HG02884 (cell line): ENCODE measurements around the gene EVA1C.
"Not testable (repeated sequence)": the region's sequence is repeated elsewhere in the genome, so short reads cannot be mapped to it uniquely, and the experiment has no call there.

Experiments used
- ATAC-seq: cut with Tn5 transposase; IDR thresholded peaks from one replicate; pipeline ENCODE4 v1.9.1; 2021; ENCODE audit warnings: mild to moderate bottlenecking, moderate library complexity; ENCODE audit not compliant: unreplicated experiment

Gene EVA1C

GRCh38 chr21:32549886-32550285, 137.4 kb downstream of the EVA1C start:
- no peak for ATAC-seq

- ATAC-seq = no peak
Observed at GRCh38 chr21:32554832-32555638, 142.5 kb downstream of the EVA1C start.

- ATAC-seq = no peak
Observed at GRCh38 chr21:32558106-32558505, 145.6 kb downstream of the EVA1C start.

DNA sequence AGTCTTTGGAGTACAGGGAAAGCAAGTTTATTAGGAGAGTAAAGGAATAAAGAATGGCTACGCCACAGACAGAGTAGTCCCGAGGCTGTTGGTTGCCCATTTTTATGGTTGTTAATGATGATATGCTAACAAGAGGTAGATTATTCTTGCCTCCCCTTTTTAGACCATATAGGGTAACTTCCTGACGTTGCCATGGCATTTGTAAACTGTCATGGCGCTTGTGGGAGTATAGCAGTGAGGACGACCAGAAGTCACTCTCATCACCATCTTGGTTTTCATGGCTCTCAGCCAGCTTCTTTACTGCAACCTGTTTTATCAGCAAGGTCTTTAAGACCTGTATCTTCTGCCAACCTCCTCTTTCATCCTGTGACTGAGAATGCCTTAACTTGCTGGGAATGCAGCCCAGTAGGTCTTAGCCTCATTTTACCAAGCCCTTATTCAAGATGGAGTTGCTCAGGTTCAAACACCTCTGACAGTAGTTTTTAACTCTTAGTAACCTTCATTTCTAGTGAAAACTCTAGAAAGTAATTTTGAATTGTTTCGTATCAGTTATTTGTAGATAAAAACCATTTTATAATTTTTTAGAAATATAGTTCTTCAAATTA, 146.6 kb downstream of the EVA1C start:
- ATAC-seq = no peak

DNA sequence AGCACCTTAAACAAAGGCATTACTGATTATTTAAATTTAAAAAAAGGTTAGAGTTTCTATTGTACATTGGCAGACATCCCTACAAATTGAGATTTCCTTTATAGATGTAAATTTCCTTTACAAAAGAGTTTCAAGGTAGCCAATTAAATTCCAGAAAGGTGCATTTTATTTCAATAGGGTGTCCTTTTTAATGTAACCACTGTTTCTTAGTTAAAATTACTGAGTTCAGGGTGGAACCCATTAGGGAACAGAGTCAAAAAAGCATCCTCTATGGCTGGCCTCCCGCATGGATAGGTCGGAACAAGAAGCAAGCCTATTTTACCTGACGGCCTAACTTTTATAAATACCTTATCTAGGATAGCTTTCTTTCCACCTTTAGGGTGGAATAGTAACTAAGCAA, 148.4 kb downstream of the EVA1C start:
- ATAC-seq = no peak

GRCh38 chr21:32561476-32561875, 149.0 kb downstream of the EVA1C start:
- ATAC-seq = not testable (repeated sequence)

- ATAC-seq = no peak
Observed at GRCh38 chr21:32562426-32562825, 149.9 kb downstream of the EVA1C start.

GRCh38 chr21:32562915-32563314, 150.4 kb downstream of the EVA1C start:
- ATAC-seq = no peak
